ENCODE data around the gene MAPT.

GRCh38 chr17:46027048-46027975 lies 133.0 kb downstream of the MAPT start:
- TF ChIP-seq CTCF (IDR thresholded peaks at IDR 0.05 in 4 of 5, conservative IDR thresholded peaks at IDR 0.05 in 1 of 5) (no peak), POLR2A (IDR thresholded peaks at IDR 0.05) (no peak)
